ENCODE data around the gene ZRSR2.
"Not testable (repeated sequence)": the region's sequence is repeated elsewhere in the genome, so short reads cannot be mapped to it uniquely, and the experiment has no call there.

ZRSR2 gene, protein sequence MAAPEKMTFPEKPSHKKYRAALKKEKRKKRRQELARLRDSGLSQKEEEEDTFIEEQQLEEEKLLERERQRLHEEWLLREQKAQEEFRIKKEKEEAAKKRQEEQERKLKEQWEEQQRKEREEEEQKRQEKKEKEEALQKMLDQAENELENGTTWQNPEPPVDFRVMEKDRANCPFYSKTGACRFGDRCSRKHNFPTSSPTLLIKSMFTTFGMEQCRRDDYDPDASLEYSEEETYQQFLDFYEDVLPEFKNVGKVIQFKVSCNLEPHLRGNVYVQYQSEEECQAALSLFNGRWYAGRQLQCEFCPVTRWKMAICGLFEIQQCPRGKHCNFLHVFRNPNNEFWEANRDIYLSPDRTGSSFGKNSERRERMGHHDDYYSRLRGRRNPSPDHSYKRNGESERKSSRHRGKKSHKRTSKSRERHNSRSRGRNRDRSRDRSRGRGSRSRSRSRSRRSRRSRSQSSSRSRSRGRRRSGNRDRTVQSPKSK

DNA sequence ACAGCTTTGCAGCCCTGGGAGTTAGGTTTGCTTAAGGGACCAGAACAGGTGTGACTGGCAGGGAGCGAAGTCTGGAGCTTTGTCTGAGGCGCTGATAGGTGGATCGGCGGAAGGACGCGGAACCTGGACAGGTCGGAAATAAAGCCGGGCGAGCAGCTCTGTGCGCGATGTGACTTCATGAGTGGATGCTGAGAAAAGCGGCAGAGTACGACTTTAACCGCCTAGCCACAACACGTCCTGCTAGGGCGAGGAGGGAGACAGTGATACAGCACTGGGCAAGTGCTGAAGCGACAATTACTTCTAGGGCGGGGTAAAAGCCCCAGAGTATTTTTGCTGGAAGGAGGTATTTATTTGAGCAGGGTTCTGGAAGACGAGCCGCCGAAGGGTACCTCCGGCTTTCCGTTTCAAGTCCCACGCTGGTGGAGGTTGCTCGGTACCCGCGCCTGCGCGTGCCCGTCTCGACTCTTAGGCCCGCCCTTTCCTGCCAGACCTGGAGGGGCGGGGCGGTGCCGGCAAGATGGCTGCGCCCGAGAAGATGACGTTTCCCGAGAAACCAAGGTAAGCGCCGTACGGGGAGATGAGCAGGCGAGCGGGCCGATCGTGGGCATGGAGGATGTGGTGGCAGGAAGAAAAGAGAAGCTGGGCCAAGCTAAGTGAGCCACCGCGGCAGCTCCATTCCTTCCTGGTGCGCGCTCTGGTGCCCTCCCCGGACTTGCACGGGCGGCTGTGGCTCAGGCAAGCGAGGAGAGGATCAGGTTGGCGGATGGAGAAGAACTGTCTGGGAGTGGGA is at the start of gene ZRSR2:
Gene ZRSR2, plus strand, starts transcription at position 506 of the 790 bp plus-strand sequence. Its CDS starts 12 bp downstream, at position 518.
- DNase-seq (ENCODE audit: low spot score): peak; percentile 89

DNA sequence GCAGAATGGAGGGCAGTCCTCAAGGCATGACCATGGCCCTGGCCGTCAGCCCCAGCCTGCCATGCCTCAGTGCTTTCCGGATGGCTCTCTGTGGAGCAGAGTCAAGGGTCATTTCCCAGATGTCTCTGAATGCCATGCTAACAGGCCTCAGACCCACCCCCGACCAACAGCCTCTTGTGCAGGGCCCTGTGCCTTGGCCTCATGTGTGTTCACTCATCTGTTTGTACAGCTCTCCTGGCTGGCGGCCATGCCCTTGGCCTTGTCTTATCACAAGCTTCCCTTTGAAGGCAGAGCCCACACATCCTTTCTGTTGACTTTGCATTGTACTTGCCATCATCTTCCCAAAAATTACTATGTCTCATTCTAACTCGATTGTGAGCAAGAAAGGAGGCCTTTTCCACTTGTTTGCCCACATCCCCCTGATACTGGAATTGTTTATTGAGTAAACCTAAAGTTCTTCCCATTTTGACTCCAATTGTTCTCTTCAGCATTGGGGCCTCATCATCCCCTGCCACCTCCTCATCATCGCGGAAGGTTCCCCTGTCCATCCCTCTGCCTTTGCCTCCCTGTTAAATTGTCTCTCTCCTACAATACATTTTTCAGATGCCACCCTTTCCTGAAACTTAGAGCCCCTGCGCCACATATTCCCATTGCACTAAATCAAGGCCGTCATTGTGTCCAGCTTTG is 46.0 kb upstream of the ZRSR2 start:
- DNase-seq (ENCODE audit: low spot score): no peak

DNA sequence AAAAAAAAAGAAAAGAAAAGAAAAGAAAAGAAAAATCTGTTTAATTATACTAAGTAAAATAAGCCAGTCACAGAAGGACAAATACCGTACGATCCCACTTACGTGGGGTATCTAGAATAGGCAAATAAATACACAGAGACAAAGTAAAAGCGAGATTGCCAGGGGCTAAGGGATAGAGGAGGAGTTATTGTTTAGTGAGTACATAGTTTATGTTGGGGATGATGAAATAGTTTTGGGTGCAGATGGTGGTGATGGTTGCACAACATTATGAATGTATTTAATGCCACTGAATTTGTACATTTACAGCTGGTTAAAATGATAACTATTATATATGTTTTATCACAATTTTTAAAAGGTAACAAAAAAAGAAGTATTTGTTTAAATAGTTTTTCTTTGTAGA is 45.1 kb upstream of the ZRSR2 start:
- DNase-seq (ENCODE audit: low spot score): no peak

DNA sequence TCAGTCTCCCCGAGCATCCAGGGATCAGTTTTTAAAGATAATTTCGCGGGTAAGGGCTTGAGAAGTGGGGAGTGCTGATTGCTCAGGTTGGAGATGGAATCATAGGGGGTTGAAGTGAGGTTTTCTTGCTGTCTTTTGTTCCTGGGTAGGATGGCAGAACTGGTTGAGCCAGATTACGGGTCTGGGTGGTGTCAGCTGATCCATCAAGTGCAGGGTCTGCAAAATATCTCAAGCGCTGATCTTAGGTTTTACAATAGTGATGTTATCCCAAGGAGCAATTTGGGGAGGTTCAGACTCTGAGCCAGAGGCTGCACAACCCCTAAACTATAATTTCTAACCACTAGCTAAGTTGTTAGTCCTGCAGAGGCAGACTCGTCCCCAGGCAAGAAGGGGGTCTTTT is 43.6 kb upstream of the ZRSR2 start:
- DNase-seq (ENCODE audit: low spot score): not testable (repeated sequence)

DNA sequence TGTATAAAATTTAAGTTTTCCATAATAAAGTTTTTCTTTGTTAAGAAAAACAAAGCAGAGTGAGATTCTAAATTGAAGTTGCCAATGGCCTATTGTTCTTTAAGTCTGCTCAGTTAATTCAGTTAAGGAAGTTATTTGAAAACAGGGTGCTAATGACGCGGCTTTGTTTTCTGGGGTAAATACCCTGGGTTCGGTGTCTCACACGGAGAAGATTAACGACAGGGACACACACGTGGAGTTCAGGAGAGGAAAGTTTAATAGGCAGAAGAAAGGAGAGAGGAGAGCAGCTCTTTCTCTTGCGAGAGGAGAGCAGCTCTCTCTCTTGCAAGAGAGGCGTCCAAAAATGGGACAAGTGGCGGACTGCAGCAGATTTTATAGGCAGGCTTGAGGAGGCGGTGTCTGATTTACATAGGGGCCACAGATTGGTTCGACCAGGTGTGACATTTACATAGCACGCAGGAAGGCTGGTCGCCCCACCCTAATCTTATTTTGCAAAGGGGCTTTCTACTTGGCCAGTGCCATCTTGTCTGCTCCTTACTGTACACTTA is 42.6 kb upstream of the ZRSR2 start:
- DNase-seq (ENCODE audit: low spot score): no peak

DNA sequence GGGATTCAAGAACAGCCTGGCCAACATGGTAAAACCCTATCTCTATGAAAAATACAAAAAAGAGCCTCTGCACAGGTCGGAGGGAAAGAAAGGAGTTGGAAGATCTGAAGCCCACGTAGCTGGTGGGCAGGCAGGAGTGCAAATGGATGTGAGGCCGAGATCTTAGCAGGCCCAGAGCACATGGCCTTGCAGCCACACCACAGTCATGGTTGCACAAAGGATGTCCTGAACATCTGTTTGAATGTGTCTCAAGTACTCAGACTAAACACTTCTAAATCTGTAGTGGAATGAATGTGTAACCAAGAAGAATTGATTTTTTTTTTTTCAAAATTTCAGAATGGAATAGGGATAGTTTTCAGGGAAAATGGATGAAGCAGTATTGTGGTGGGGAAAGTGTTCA is 41.4 kb upstream of the ZRSR2 start:
- DNase-seq (ENCODE audit: low spot score): no peak

DNA sequence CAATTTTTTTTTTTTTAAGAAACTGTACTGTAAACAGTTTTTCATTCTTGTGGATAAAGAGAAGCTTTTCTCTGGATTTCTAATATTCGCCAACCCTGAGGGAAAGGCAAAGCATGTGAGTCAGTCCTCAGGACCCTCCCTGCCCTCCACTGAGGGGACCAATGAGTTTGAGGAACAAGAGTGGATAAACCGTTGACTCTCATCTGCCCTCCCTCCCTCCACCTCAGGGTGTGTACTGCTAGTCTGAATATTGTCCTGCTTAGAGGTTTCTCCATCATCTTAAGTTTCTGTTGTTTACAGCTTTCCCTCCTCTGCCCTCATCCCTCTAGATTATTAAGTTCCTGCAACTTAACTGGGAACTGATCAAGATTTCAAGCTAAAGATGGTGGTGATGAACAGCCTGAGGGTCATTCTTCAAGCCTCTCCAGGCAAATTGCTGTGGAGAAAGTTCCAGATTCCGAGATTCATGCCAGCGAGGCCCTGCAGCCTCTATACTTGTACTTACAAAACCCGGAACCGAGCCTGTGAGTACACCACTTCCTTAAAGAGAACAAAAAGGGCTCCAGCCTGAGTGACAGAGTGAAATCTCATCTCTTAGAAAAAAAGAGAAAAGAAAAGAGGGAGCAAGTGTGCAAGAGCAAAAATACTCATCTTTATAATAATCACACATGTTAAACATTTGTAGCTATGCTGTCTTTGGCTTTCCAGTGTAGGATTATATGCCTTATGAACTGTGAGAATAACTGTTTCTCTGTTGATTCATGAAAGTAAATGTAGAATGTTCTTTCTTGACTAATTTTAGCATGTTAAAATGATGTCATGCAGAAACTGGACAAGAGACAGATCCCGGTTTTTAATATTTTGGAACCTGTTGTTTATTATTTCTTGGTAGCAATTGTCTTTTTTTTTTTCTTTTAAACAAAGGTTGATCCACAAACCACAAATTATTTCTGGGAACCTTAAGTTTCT is 40.4 kb upstream of the ZRSR2 start:
- no peak for DNase-seq (ENCODE audit: low spot score)

DNA sequence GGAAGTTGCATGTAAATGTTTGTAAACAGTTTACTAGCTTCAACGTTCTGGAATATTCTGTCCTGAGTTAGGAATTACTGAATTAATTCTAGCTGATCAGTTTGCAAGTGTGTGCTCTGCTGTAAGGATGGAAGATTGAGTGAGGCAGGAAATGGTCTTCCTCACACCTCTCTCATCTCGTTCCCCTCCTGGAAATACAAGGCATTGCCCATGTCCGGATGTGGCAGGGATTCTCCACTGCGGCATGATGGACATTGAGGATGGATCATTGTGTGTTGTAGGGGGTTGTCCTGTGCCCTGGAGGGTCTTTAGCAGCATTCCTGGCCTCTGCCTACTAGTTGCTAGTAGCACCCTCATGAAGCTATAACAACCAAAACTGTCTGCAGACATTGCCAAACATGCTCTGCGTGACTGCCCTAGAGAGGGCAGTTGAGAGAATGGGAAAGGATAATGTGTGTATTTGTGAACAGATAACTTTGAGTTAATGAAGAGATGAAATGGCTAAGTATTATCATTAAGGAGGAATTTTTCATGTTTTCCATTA is 39.6 kb upstream of the ZRSR2 start:
- DNase-seq (ENCODE audit: low spot score): no peak

DNA sequence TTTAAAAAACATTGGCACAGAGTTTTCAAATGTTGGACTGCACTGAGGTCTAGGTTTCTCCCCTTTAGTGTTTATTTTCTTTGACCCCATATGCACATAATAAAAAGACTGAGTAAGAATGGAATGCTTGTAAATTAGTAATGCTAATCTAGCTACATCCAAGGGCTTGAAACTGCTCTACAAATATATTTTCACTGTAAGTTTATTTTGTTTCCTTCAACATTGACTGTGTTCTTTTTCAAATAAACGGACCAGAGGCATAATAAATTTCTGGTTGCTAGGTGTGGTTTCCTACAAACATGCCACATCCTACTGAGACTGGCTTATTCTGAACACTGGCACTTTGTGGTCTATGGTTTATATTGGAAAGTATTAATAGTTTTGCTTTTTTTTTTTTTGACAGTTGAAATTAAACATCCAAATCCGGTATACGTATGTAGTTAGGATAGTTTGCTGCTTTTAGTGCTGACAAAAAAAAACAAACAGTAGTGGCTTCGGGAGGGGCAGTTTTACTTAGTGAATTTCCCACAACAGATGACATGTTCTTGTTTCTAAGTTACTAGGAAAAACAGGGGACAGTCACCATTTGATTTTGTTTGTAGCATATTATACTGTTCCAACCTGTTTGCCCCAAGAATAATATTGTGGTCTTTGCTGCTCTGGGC is 39.0 kb upstream of the ZRSR2 start:
- no peak for DNase-seq (ENCODE audit: low spot score)

DNA sequence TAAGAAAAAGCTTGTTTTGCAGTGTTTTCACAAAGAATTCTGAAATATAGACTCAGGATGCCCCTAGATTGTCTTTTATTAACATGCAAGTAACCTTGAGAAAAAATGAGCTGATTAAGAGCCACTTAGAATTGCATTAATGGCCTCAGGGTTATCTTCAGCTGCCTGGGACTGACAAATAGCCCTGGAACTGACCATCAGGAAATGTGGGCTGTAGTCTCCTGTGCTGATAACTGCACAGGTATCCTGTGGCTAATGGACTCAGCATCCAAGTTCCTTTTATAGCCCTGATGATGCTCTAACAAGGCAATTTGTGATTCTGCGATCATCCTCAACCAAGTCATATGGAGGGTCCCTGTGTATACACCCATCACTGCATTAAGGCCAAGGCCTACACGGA is 35.2 kb upstream of the ZRSR2 start:
- DNase-seq (ENCODE audit: low spot score): no peak

DNA sequence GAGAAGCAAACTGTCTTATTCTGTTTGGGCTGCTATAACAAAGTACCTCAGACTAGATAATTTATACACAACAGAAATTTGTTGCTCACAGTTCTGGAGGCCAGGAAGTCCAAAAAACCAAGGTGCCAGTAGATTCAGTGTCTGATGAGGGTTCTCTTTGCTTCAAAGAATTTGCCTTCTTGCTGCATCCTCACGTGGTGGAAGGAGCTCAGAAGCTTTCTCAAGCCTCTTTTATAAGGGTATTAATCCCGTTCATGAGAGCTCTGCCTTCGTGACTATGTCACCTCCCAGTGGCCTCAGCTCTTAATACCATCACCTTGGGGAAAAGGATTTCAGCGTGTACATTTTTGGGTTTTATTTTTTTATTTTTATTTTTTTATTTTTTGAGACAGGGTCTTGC is 32.1 kb upstream of the ZRSR2 start:
- no peak for DNase-seq (ENCODE audit: low spot score)

DNA sequence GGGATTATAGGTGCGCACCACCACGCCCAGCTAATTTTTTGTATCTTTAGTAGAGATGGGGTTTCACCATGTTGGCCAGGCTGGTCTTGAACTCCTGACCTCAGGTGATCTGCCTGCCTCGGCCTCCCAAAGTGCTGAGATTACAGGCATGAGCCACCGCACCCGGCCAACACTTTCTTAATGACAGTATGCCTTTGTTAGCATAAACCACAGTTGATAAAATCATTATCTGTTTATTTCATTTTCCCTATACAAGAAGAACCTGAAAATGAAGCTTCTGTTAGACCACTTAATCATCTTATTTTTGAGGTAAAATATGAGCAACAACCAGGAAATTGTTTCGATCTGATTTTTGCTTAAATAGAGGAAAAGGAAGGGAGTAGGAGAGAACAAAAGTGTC is 30.4 kb upstream of the ZRSR2 start:
- not testable (repeated sequence) for DNase-seq (ENCODE audit: low spot score)

DNA sequence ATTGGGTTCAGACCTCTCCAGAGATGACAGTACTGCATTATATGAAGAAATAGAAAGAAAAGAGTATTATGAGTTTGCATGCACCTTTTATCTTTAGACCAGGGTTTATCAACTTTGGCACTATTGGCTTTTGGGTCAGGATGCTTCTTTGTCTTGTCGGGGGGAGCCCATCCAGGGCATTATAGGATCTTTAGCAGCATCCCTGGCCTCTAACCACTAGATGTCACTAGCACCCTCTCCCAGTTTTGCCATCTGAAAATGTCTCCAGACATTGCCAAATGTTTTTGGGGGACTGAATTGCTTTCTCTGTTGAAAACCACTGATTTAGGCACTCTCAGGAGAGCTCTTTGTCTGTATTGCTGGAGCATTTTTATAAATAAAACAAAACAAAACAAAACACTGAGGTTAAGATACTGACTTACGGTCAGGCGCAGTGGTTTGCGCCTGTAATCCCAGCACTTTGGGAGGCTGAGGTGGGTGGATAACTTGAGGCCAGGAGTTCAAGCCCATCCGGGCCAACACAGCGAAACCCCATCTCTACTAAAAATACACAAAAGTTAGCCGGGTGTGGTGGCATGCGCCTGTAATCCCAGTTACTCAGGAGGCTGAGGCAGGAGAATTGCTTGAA is 28.6 kb upstream of the ZRSR2 start:
- peak; percentile 39 for DNase-seq (ENCODE audit: low spot score)

DNA sequence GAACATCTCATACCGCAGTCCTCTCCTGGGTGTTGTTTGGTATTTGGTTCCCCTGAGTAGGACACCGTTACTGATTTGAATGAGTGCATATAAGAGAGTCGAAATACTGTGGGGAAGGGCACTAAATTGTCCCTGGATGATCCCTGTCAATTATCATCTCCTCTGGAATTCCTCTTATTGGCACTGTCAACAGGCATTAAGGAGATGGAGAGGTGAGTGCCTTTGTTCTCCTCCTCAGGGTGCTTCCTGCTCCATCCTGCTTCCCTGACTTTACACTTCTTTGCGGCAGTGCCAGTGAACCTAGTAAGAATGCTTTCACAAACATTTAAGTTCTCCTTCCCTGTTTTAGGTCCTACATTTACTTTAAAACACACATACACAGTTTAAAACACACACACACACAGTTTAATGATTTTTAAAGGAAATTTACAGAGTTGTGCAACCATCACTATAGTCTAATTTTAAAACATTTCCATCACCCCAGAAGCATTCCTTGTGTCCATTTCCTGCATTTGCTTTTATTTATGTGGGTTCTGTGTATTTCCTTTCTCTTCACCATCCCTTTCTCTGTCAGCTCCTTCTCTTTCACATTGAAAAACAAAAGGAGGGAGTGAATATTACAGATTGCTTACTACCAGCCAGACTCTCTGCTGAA is 20.9 kb upstream of the ZRSR2 start:
- DNase-seq (ENCODE audit: low spot score): no peak

DNA sequence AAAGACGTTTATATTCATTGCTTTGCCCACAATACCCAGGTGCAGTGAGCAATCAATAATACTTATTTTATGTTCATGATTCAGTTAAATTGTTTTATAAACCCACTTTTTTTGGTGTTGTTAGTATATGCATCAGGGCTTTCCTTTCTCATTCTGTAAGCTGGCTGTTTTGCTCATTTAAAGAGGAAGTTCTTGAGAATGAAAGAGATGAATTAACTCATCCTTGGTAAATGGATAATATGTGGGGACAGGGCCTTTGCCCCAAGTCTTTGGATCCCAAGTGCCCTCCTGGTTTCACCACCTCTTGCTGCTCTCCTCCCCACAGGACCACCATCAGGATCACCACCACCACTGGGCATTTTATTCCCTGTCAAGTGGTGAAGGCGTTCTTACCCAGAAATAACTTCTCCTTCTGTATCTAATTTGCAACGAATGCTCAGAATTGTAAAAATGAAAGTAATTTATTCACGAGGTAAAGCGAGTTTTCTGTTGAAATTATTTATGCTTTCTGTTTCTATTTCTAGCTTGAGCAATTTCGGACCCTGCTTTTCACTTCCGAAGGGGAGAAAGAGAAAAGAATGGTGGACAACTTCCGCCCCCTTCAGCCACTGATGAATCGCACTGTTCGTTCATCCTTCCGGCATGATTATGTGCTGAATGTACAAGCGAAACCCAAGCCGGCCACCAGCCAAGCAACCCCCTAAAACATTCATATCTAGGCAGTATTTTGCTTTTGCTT is 8.2 kb upstream of the ZRSR2 start:
- DNase-seq (ENCODE audit: low spot score): no peak

DNA sequence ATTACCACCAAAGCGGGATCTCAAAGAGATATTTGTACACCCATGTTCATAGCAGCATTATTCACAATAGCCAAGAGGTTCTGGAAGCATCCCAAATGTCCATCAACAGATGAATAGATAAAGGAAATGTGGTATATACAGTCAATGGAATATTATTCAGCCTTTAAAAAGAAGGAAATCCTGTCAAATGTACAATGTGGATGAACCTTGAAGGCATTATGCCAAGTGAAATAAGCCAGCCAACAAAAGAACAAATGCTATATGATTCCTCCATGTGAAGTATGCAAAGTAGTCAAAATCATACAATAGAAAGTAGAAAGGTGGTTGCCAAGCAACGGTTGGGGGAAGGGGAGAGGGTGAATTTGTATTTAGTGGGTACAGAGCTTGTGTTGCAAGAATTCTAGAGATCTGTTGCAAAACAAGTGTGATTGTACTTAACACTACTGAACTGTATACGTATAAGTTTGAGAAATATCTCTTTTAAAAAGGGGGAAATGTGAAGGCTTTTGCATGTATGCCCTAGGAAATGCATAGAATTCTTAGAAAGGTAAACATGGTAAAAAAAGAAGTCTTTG is 5.0 kb upstream of the ZRSR2 start:
- no peak for DNase-seq (ENCODE audit: low spot score)

DNA sequence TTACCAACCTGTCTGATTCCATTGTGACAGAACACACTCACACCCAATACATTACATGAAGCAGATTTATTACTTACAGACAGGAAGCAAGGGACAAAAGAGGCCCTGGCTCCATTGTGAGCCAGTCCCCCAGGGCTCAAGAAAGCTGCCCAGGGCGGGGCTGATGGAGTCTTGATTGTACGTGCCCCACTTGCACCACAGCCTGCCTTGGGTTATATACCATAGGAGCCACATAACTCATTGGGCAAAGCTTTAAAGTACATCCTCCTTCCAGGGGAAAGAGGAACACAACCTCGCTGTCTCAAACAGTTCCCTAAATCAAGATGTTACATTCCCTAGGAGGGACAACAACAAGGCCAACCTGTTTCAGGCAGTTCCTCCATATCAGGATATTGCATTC is 3.4 kb upstream of the ZRSR2 start:
- DNase-seq (ENCODE audit: low spot score): no peak

DNA sequence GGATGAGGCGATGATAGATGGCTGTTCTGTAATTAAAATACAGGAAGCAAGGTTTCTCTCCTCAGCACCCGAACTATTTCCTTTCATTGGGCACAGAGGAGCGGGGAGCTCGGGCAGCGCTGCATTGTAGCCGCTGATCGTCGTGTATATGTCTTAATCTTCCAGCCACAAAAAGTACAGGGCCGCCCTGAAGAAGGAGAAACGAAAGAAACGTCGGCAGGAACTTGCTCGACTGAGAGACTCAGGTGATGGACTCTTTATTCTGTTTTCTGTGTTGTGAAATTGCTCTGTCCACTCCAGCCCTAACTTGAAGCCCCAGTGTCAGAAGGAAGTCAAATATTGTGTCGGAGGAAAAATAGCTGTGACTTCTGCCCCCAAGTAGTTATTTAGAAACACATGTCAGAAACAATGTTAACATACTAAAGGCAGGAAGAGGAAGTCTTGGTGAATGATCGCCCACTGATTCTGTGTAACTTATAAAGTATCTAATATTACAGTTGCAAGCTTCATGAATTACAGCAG is 546 bp downstream of the ZRSR2 start:
- no peak for DNase-seq (ENCODE audit: low spot score)
